Common myeloid progenitor, CD34-positive (primary cell): ENCODE results near the gene NFIA.

ENCODE experiments used
- CTCF ChIA-PET: fragments of 350-600 bp; sonication (Branson Sonifier 250); formaldehyde crosslinking; loops from one replicate; lab custom pipeline; 2021; ENCODE audit warnings: antibody characterized with exemption; lab: Charles Lee
- POLR2A ChIA-PET: fragments of 350-600 bp; sonication (Branson Sonifier 250); formaldehyde crosslinking; loops from one replicate; lab custom pipeline; 2021; ENCODE audit warnings: antibody characterized with exemption; lab: Charles Lee
- DNase-seq, 3 donors: peaks; one replicate each; pipeline versions ENCODE4 v3.0.0 to v3.0.0-alpha.2; 2013
- H3K27ac ChIP-seq, 2 experiments: 1 replicate in 1 of 2; 2 replicates in 1 of 2; pipeline ENCODE4 v1.7.0; 2013; ENCODE audit warnings: inconsistent platforms in 2 of 2, low read length in 2 of 2, mild to moderate bottlenecking in 2 of 2, low read depth in 1 of 2, moderate library complexity in 1 of 2; ENCODE audit not compliant: severe bottlenecking in 2 of 2, insufficient read depth in 1 of 2, poor library complexity in 1 of 2
- H3K27me3 ChIP-seq, 5 experiments: replicated peaks in 2 of 5; 1 replicate in 3 of 5; 2 replicates in 2 of 5; pipeline versions ENCODE4 v1.6.1 to v1.7.0; 2013; ENCODE audit warnings: low read length in 4 of 5, mild to moderate bottlenecking in 2 of 5, moderate library complexity in 2 of 5, inconsistent platforms in 1 of 5; ENCODE audit not compliant: insufficient read depth in 5 of 5, control insufficient read depth in 4 of 5
- H3K36me3 ChIP-seq, 4 experiments: 1 replicate in 2 of 4; 2 replicates in 2 of 4; pipeline versions ENCODE4 v1.6.1 to v1.7.0; 2013; ENCODE audit warnings: low read length in 3 of 4, control low read depth in 1 of 4, mild to moderate bottlenecking in 1 of 4; ENCODE audit not compliant: control insufficient read depth in 4 of 4, insufficient read depth in 4 of 4
- H3K4me1 ChIP-seq, 4 experiments: 1 replicate in 3 of 4; 2 replicates in 1 of 4; pipeline versions ENCODE4 v1.6.1 to v1.7.1; 2013; ENCODE audit warnings: low read length in 3 of 4, mild to moderate bottlenecking in 3 of 4, control low read depth in 1 of 4, inconsistent platforms in 1 of 4, moderate library complexity in 1 of 4; ENCODE audit not compliant: control insufficient read depth in 4 of 4, insufficient read depth in 4 of 4; ENCODE audit errors: control extremely low read depth in 1 of 4
- H3K4me3 ChIP-seq, 7 experiments: 1 replicate in 4 of 7; 2 replicates in 3 of 7; pipeline versions ENCODE4 v1.5.1 to v1.7.0; 2013; ENCODE audit warnings: mild to moderate bottlenecking in 7 of 7, low read length in 6 of 7, moderate library complexity in 6 of 7, inconsistent platforms in 2 of 7, low read depth in 2 of 7, control low read depth in 1 of 7; ENCODE audit not compliant: insufficient read depth in 4 of 7, control insufficient read depth in 1 of 7; ENCODE audit errors: extremely low read depth in 1 of 7
- H3K9me3 ChIP-seq, 5 experiments: 1 replicate in 4 of 5; 2 replicates in 1 of 5; pipeline versions ENCODE4 v1.6.1 to v1.7.1; 2013; ENCODE audit warnings: low read length in 4 of 5, mild to moderate bottlenecking in 2 of 5, inconsistent platforms in 1 of 5, low read depth in 1 of 5, moderate library complexity in 1 of 5; ENCODE audit not compliant: control insufficient read depth in 4 of 5, insufficient read depth in 2 of 5; ENCODE audit errors: control extremely low read depth in 1 of 5
- WGBS: methylation state at CpG from one replicate; pipeline ENCODE4 v1.1.5; 2013; ENCODE audit not compliant: insufficient coverage; 5-methylcytosine and 5-hydroxymethylcytosine counted together

NFIA gene

GRCh38 chr1:61098906-61099437 is 16.6 kb downstream of the NFIA start:
- 90% methylated on average over 2 of the region's 4 CpGs for WGBS
- no peaks in the 10 kb centered on the region for H3K9me3 ChIP-seq
- H3K4me3 ChIP-seq, result no peak overlapping the region
- POLR2A ChIA-PET, result no interaction called here
- H3K4me1 ChIP-seq, result peaks cover under 1 to 30% (median 3%) of the 10 kb centered on the region in 4 experiments
- DNase-seq, result no peak
- no peaks in the 10 kb centered on the region for H3K27me3 ChIP-seq
- H3K27ac ChIP-seq, result no peak overlapping the region
- no peaks in the 10 kb centered on the region for H3K36me3 ChIP-seq
- CTCF ChIA-PET, result interaction anchor here (0.7 to 1.3 kb wide), 2 partner anchors 21 to 241 kb away, joined by 3 read pairs; no protein-coding TSS in a partner anchor

GRCh38 chr1:61100578-61100977 is 18.2 kb downstream of the NFIA start:
- no peaks in the 10 kb centered on the region for H3K27me3 ChIP-seq
- no peaks in the 10 kb centered on the region for H3K9me3 ChIP-seq
- peaks cover 3 to 45% (median 5%) of the 10 kb centered on the region in 4 experiments for H3K4me1 ChIP-seq
- no peak for DNase-seq
- H3K27ac ChIP-seq, result no peak overlapping the region
- no peak overlapping the region for H3K4me3 ChIP-seq
- no CpG with 5 or more reads among the region's 2 CpGs for WGBS
- ChIA-PET CTCF (interaction anchor here (0.9 to 1.3 kb wide), 2 partner anchors 23 to 27 kb away, joined by 3 to 4 read pairs; no protein-coding TSS in a partner anchor), POLR2A (no interaction called here)
- no peaks in the 10 kb centered on the region for H3K36me3 ChIP-seq

GRCh38 chr1:61101536-61101935 is 19.2 kb downstream of the NFIA start:
- WGBS, result no CpG with 5 or more reads among the region's 5 CpGs
- Histone ChIP-seq H3K27me3 (no peaks in the 10 kb centered on the region), H3K36me3 (no peaks in the 10 kb centered on the region), H3K4me3 (peak overlapping the region in 4 of 7 experiments; percentile 21 to 67 (median 37)), H3K4me1 (peaks cover 3 to 50% (median 5%) of the 10 kb centered on the region in 4 experiments), H3K27ac (peak overlapping the region; percentile 36 to 70), H3K9me3 (no peaks in the 10 kb centered on the region)
- no peak for DNase-seq
- CTCF ChIA-PET, result interaction anchor here (1.2 kb wide), 1 partner anchor 22 kb away, joined by 4 read pairs; no protein-coding TSS in a partner anchor
- POLR2A ChIA-PET, result no interaction called here

GRCh38 chr1:61102041-61102440 is 19.7 kb downstream of the NFIA start:
- Histone ChIP-seq H3K9me3 (no peaks in the 10 kb centered on the region), H3K36me3 (no peaks in the 10 kb centered on the region), H3K4me1 (peaks cover 3 to 50% (median 5%) of the 10 kb centered on the region in 4 experiments), H3K27ac (peak overlapping the region; percentile 36 to 70), H3K27me3 (no peaks in the 10 kb centered on the region), H3K4me3 (peak overlapping the region in 3 of 7 experiments; percentile 24 to 67 (median 50))
- POLR2A ChIA-PET, result interaction anchor here (0.5 kb wide), 1 partner anchor 38 kb away, joined by 4 read pairs; no protein-coding TSS in a partner anchor
- WGBS, result no CpG with 5 or more reads among the region's 1 CpG
- DNase-seq, result peak in 1 of 3 donors; percentile 42
- CTCF ChIA-PET, result interaction anchor here (0.8 to 2.1 kb wide), 3 partner anchors 10 to 22 kb away, joined by 3 to 5 read pairs (median 4); partner anchors contain the start of gene NFIA

- DNase-seq, result no peak
- peaks cover 3 to 48% (median 5%) of the 10 kb centered on the region in 4 experiments for H3K4me1 ChIP-seq
- peaks cover 0 to 1% (median 0%) of the 10 kb centered on the region in 5 experiments for H3K9me3 ChIP-seq
- no peak overlapping the region for H3K27ac ChIP-seq
- 67% methylated on average over 1 of the region's 2 CpGs for WGBS
- no peaks in the 10 kb centered on the region for H3K27me3 ChIP-seq
- no peaks in the 10 kb centered on the region for H3K36me3 ChIP-seq
- H3K4me3 ChIP-seq, result no peak overlapping the region
- ChIA-PET POLR2A (no interaction called here), CTCF (interaction anchor here (0.8 to 2.1 kb wide), 3 partner anchors 9 to 25 kb away, joined by 3 to 5 read pairs (median 3); partner anchors contain the start of gene NFIA)
Measured at GRCh38 chr1:61102621-61103020, 20.3 kb downstream of the NFIA start.

GRCh38 chr1:61104220-61104671 is 21.9 kb downstream of the NFIA start:
- Histone ChIP-seq H3K4me3 (peak overlapping the region in 3 of 7 experiments; percentile 15 to 60 (median 25)), H3K36me3 (no peaks in the 10 kb centered on the region), H3K9me3 (peaks cover 0 to 4% (median 0%) of the 10 kb centered on the region in 5 experiments), H3K27me3 (no peaks in the 10 kb centered on the region), H3K27ac (peak overlapping the region in 1 of 2 experiments; percentile 59), H3K4me1 (peaks cover under 1 to 39% (median 5%) of the 10 kb centered on the region in 4 experiments)
- ChIA-PET POLR2A (no interaction called here), CTCF (no interaction called here)
- no CpG with 5 or more reads among the region's 3 CpGs for WGBS
- DNase-seq, result peak in 2 of 3 donors; percentile 41 to 55

- no CpG with 5 or more reads among the region's 1 CpG for WGBS
- ChIA-PET CTCF (no interaction called here), POLR2A (no interaction called here)
- no peaks in the 10 kb centered on the region for H3K27me3 ChIP-seq
- peaks cover 0 to 4% (median 0%) of the 10 kb centered on the region in 5 experiments for H3K9me3 ChIP-seq
- no peaks in the 10 kb centered on the region for H3K36me3 ChIP-seq
- H3K4me3 ChIP-seq, result no peak overlapping the region
- H3K4me1 ChIP-seq, result peaks cover 0 to 40% (median 8%) of the 10 kb centered on the region in 4 experiments
- no peak overlapping the region for H3K27ac ChIP-seq
- DNase-seq, result no peak
Measured at GRCh38 chr1:61107638-61108037, 25.3 kb downstream of the NFIA start.
